Thyroid gland (tissue), 4 donors: Measurements from ENCODE around the gene RREB1.

Experiments used
- CTCF ChIP-seq, 6 experiments: fragments of 200-600 bp in 3 of 6; fragments of 450-650 bp in 3 of 6; sonication (generic) in 3 of 6; IDR thresholded peaks; one replicate each; pipeline ENCODE4 v1.5.1; 2016 to 2019; ENCODE audit warnings: antibody characterized with exemption in 6 of 6, mild to moderate bottlenecking in 2 of 6, inconsistent platforms in 1 of 6, moderate library complexity in 1 of 6
- POLR2A ChIP-seq, 2 donors: fragments of 450-650 bp; IDR thresholded peaks; one replicate each; pipeline ENCODE4 v1.6.1; 2017; ENCODE audit warnings: antibody characterized with exemption in 2 of 2, mild to moderate bottlenecking in 2 of 2, moderate library complexity in 1 of 2

DNA sequence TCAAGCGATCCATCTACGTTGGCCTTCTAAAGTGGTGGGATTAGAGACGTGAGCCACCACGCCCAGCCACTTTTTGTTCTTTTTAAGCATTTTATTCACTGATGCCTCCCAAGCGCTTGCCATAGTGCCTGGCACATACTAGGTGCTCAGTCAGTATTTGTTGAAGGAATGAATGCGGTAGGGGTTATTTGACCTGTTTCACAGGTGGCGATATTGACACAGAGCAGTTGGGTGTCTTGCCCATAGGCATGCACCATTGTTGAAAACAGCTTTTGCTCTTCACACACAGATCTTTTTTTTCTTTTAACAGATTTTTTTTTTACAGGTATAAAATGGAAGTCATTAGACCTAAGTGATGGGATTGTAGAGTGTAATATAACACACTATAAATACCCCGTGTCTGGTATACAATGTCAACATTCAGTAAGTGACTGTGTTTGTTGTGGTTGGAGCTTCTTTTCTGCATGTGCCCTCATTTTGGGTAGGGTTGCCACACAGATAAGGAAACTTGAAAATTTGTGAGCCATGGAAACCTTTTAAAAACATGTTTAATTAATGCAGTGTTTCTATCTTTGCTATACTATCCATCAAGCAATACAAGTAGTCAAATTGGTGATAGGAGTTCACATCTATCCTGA is 24.8 kb downstream of the RREB1 start:
- TF ChIP-seq CTCF (IDR thresholded peaks at IDR 0.05) (no peak), POLR2A (IDR thresholded peaks at IDR 0.05) (no peak)
